Measurements from ENCODE around the gene ZKSCAN3. TPM values are rescaled to one million over a fixed set of nuclear protein-coding genes. Genes with fewer than 3 reads are reported as not detected.

The ZKSCAN3 gene
- total and polyA plus RNA-seq, 10 of the 15 experiments (the other 5 are each of a cell fraction or from before 2014, with no cell fraction given) = 0.86 to 4.3 (median 3.1) TPM

- Histone ChIP-seq H3K79me2 (ENCODE audit: control insufficient read depth, insufficient read depth, low read length) (peaks cover 48% of the 10 kb centered on the region), H3K9ac (ENCODE audit: control insufficient read depth, insufficient read depth, low read length) (peak overlapping the region; percentile 98), H3K4me2 (ENCODE audit: control insufficient read depth, insufficient read depth) (peak overlapping the region; percentile 86), H3K36me3 (ENCODE audit: control insufficient read depth in 2 of 2, insufficient read depth in 2 of 2, low read length in 1 of 2) (peaks cover 0 to 3% of the 10 kb centered on the region in 2 experiments; a peak in 1 of 4 replicates), H3K27ac (ENCODE audit: control insufficient read depth, insufficient read depth) (peak overlapping the region; percentile 97), H3K9me3 (replicated peaks; ENCODE audit: control insufficient read depth, insufficient read depth, low read length) (no peaks in the 10 kb centered on the region), H3K4me3 (peak overlapping the region; percentile 80), H3K27me3 (replicated peaks in 1 of 2; ENCODE audit: control insufficient read depth in 2 of 2, insufficient read depth in 2 of 2, low read length in 1 of 2) (no peaks in the 10 kb centered on the region), H3K4me1 (ENCODE audit: control insufficient read depth, insufficient read depth, low read length) (peaks cover 4% of the 10 kb centered on the region), H2AFZ (ENCODE audit: control insufficient read depth, low read depth, low read length) (peak overlapping the region; percentile 99), H4K20me1 (ENCODE audit: control insufficient read depth, insufficient read depth) (no peaks in the 10 kb centered on the region)
- SMC1A ChIA-PET (ENCODE audit: uncharacterized antibody, unreplicated experiment) = interaction anchor here (0.9 kb wide), 1 partner anchor 18 kb away, joined by 3 read pairs; no protein-coding TSS in a partner anchor
- TF ChIP-seq SIN3A (IDR thresholded peaks at IDR 0.05; ENCODE audit: low read depth, low read length) = no peak
- TF ChIP-seq, protein P1, sequence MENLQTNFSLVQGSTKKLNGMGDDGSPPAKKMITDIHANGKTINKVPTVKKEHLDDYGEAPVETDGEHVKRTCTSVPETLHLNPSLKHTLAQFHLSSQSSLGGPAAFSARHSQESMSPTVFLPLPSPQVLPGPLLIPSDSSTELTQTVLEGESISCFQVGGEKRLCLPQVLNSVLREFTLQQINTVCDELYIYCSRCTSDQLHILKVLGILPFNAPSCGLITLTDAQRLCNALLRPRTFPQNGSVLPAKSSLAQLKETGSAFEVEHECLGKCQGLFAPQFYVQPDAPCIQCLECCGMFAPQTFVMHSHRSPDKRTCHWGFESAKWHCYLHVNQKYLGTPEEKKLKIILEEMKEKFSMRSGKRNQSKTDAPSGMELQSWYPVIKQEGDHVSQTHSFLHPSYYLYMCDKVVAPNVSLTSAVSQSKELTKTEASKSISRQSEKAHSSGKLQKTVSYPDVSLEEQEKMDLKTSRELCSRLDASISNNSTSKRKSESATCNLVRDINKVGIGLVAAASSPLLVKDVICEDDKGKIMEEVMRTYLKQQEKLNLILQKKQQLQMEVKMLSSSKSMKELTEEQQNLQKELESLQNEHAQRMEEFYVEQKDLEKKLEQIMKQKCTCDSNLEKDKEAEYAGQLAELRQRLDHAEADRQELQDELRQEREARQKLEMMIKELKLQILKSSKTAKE (IDR thresholded peaks at IDR 0.05; ENCODE audit: low read depth, poor library complexity, severe bottlenecking) = peak; percentile 1
- TF ChIP-seq PAX8 (IDR thresholded peaks at IDR 0.05) = 0 out of 2 replicates have a peak, but pooled peaks have one; percentile 17
- in situ Hi-C loops (cut with MboI) (no loop called here), intact Hi-C loops (cut with micrococcal nuclease; ENCODE audit: unreplicated experiment) (no loop called here)
- ATAC-seq = no peak
- FAIRE-seq = no peak
- DNase-seq (ENCODE audit: low read depth, low spot score) = no peak
- CTCF ChIA-PET = no interaction called here
- WGBS (ENCODE audit: insufficient coverage, insufficient replicate concordance, low lambda C conversion rate, missing lambda C conversion rate) = 12% methylated on average over 8 of the region's 8 CpGs
- BruUV-seq (replicated peaks) = TSS peak; percentile 98
- POLR2A ChIA-PET = interaction anchor here (1.5 kb wide), 1 partner anchor 17 kb away, joined by 7 read pairs; no protein-coding TSS in a partner anchor
- RAD21 ChIA-PET (ENCODE audit: unreplicated experiment) = no interaction called here
These were observed 50.3 kb downstream of the ZKSCAN3 start for GRCh38 chr6:28400122-28400451.

GRCh38 chr6:28401172-28401571 lies 51.4 kb downstream of the ZKSCAN3 start:
- Histone ChIP-seq H4K20me1 (ENCODE audit: control insufficient read depth, insufficient read depth) (no peaks in the 10 kb centered on the region), H3K79me2 (ENCODE audit: control insufficient read depth, insufficient read depth, low read length) (peaks cover 37% of the 10 kb centered on the region), H3K36me3 (ENCODE audit: control insufficient read depth in 2 of 2, insufficient read depth in 2 of 2, low read length in 1 of 2) (peaks cover 0 to 3% of the 10 kb centered on the region in 2 experiments; a peak in 1 of 4 replicates), H3K4me2 (ENCODE audit: control insufficient read depth, insufficient read depth) (no peak overlapping the region), H3K4me1 (ENCODE audit: control insufficient read depth, insufficient read depth, low read length) (peaks cover 4% of the 10 kb centered on the region), H3K27me3 (replicated peaks in 1 of 2; ENCODE audit: control insufficient read depth in 2 of 2, insufficient read depth in 2 of 2, low read length in 1 of 2) (no peaks in the 10 kb centered on the region), H3K9me3 (replicated peaks; ENCODE audit: control insufficient read depth, insufficient read depth, low read length) (no peaks in the 10 kb centered on the region), H3K4me3 (no peak overlapping the region), H2AFZ (ENCODE audit: control insufficient read depth, low read depth, low read length) (no peak overlapping the region), H3K27ac (ENCODE audit: control insufficient read depth, insufficient read depth) (no peak overlapping the region), H3K9ac (ENCODE audit: control insufficient read depth, insufficient read depth, low read length) (no peak overlapping the region)
- 54% methylated on average over 1 of the region's 1 CpG for WGBS (ENCODE audit: insufficient coverage, insufficient replicate concordance, low lambda C conversion rate, missing lambda C conversion rate)
- POLR2A ChIA-PET = no interaction called here
- intact Hi-C loops (cut with micrococcal nuclease; ENCODE audit: unreplicated experiment) (no loop called here), in situ Hi-C loops (cut with MboI) (no loop called here)
- ATAC-seq (no peak), FAIRE-seq (no peak), DNase-seq (ENCODE audit: low read depth, low spot score) (no peak)
- RAD21 ChIA-PET (ENCODE audit: unreplicated experiment) = no interaction called here
- SMC1A ChIA-PET (ENCODE audit: uncharacterized antibody, unreplicated experiment) = interaction anchor here (0.9 to 1.7 kb wide), 2 partner anchors 12 to 17 kb away, joined by 3 read pairs; no protein-coding TSS in a partner anchor
- no TSS peak for BruUV-seq (replicated peaks)
- CTCF ChIA-PET = no interaction called here
- no peak for TF ChIP-seq CREM (IDR thresholded peaks at IDR 0.05; ENCODE audit: low read depth)
- TF ChIP-seq, protein P2, sequence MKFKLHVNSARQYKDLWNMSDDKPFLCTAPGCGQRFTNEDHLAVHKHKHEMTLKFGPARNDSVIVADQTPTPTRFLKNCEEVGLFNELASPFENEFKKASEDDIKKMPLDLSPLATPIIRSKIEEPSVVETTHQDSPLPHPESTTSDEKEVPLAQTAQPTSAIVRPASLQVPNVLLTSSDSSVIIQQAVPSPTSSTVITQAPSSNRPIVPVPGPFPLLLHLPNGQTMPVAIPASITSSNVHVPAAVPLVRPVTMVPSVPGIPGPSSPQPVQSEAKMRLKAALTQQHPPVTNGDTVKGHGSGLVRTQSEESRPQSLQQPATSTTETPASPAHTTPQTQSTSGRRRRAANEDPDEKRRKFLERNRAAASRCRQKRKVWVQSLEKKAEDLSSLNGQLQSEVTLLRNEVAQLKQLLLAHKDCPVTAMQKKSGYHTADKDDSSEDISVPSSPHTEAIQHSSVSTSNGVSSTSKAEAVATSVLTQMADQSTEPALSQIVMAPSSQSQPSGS (IDR thresholded peaks at IDR 0.05; ENCODE audit: low read length) = no peak
- no peak for TF ChIP-seq HDGF (IDR thresholded peaks at IDR 0.05)
- TF ChIP-seq ATF3 (IDR thresholded peaks at IDR 0.05; ENCODE audit: borderline replicate concordance, extremely low read depth, low read depth, low read length) = no peak

Data from GM12878 (cell line).